Progenitor cell of endocrine pancreas (in vitro differentiated cells): ENCODE measurements around the gene GPRC6A. TPM values are rescaled to one million over a fixed set of nuclear protein-coding genes. Genes with fewer than 3 reads are reported as not detected.
A peak's percentile ranks its signal among the peaks of the same experiment; 100 is the strongest.

Experiments
- DNase-seq: peaks from one replicate; pipeline ENCODE4 v3.0.0; 2021; ENCODE audit warnings: low spot score; ENCODE audit not compliant: unreplicated experiment
- H3K27ac Mint-ChIP-seq: 2 replicates; pipeline ENCODE4 v1.8.0; 2021; ENCODE audit warnings: mild to moderate bottlenecking, moderate library complexity, mixed read lengths
- H3K27me3 Mint-ChIP-seq: 2 replicates; pipeline ENCODE4 v1.8.0; 2021; ENCODE audit warnings: mixed read lengths
- H3K36me3 Mint-ChIP-seq: 2 replicates; pipeline ENCODE4 v1.8.0; 2022; ENCODE audit warnings: mixed read lengths; ENCODE audit not compliant: insufficient read depth
- H3K4me1 Mint-ChIP-seq: 2 replicates; pipeline ENCODE4 v1.8.0; 2021; ENCODE audit warnings: low read depth, mixed read lengths
- H3K4me3 Mint-ChIP-seq: 2 replicates; pipeline ENCODE4 v1.8.0; 2021; ENCODE audit warnings: low read depth, mild to moderate bottlenecking, moderate library complexity, mixed read lengths
- H3K9me3 Mint-ChIP-seq: 2 replicates; pipeline ENCODE4 v1.8.0; 2021; ENCODE audit warnings: low read depth, mixed read lengths
- CTCF ChIP-seq: fragments of 200-600 bp; sonication (generic); IDR thresholded peaks from one replicate; pipeline ENCODE4 v1.5.0; 2021; ENCODE audit warnings: antibody characterized with exemption, mild to moderate bottlenecking; ENCODE audit not compliant: unreplicated experiment
- total RNA-seq: library from RNA; stranded (reverse); gene quantifications from 2 replicates; pipeline ENCODE4 v1.2.1, GENCODE V29; 2021

GPRC6A gene
- total RNA-seq, 1 donor from 2014 or later = not detected

DNA sequence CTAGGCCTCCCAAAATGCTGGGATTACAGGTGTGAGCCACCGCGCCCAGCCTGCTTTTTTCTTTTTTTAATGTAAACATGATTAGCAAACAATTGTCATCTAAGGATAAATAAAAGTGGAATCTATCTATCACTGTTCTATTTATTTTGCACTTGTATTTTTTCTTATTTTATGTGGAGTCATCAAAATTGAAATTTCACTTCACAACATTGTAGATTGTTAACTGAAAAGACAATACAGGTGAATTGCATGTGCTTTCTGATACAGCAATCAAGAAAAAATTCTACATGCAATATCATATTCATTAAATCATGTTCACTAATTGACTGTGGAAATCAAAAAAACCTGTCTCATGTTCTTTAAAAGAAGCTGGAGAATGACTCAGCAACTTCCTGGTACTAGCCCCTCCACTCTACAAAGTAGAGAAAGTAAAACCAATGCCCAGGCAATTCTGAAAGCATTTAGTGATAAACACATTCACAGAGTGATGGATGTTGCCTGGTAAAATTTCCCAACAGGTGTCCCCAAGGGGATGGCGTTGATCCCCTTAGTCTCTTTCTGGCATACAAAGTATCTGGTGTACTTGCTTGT, 37.5 kb upstream of the GPRC6A start:
- DNase-seq = no peak
- Mint-ChIP-seq H3K27me3 (no peaks in the 10 kb centered on the region), H3K36me3 (no peaks in the 10 kb centered on the region), H3K4me3 (no peak overlapping the region), H3K27ac (no peak overlapping the region), H3K9me3 (peaks cover 7% of the 10 kb centered on the region), H3K4me1 (peaks cover 12% of the 10 kb centered on the region)
- no peak for TF ChIP-seq CTCF

- no peak for DNase-seq
- Mint-ChIP-seq H3K4me3 (no peak overlapping the region), H3K27me3 (no peaks in the 10 kb centered on the region), H3K36me3 (peaks cover 4% of the 10 kb centered on the region), H3K27ac (no peak overlapping the region), H3K4me1 (no peaks in the 10 kb centered on the region), H3K9me3 (peaks cover 23% of the 10 kb centered on the region)
- TF ChIP-seq CTCF = no peak
Measured at GRCh38 chr6:116859264-116859663, 30.4 kb upstream of the GPRC6A start.

DNA sequence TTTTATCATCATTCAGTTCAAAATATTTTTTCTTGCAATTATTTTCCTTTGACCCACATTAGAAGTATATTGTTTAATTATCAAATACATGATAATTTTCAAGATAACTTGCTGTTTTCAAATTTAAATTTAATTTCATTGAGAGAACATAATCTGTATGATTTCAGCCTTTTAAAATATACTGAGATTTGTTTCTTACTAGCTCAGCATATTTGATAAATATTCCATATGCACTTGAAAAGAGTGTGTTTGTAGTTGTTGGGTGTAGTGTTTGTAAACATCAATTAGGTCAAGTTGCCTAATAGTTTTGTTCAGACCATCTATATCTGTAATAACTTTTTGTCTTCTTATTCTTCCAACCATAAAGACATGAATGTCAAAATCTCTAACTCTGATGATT, 29.2 kb upstream of the GPRC6A start:
- Mint-ChIP-seq H3K27me3 (no peaks in the 10 kb centered on the region), H3K9me3 (peaks cover 33% of the 10 kb centered on the region), H3K36me3 (peaks cover 6% of the 10 kb centered on the region), H3K4me1 (no peaks in the 10 kb centered on the region), H3K27ac (no peak overlapping the region), H3K4me3 (no peak overlapping the region)
- no peak for TF ChIP-seq CTCF
- no peak for DNase-seq

DNA sequence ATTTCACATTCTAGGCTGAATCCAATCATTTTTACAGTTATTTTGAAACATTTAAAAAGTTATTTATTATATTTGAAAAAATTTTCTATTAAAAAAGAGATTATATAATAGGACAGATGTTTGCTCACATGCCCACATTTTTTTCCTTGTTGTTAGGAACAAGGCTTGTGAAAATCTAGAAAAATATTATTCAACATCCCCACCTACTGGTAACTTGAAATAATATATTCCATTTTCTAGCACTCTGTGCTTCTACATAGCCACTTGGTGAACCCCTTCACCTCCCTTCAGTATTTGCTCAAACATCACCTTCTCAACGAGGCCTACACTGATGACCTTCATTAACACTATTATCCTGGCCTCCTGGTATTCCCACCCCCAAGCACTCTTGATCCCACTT, 18.3 kb upstream of the GPRC6A start:
- Mint-ChIP-seq H3K27ac (no peak overlapping the region), H3K27me3 (no peaks in the 10 kb centered on the region), H3K4me1 (peaks cover 3% of the 10 kb centered on the region), H3K4me3 (no peak overlapping the region), H3K36me3 (no peaks in the 10 kb centered on the region), H3K9me3 (peaks cover 3% of the 10 kb centered on the region)
- no peak for DNase-seq
- TF ChIP-seq CTCF = peak; percentile 51

GRCh38 chr6:116842459-116842858, 13.6 kb upstream of the GPRC6A start:
- Mint-ChIP-seq H3K4me3 (no peak overlapping the region), H3K36me3 (no peaks in the 10 kb centered on the region), H3K27ac (no peak overlapping the region), H3K27me3 (no peaks in the 10 kb centered on the region), H3K9me3 (no peaks in the 10 kb centered on the region), H3K4me1 (peaks cover 3% of the 10 kb centered on the region)
- TF ChIP-seq CTCF = no peak
- DNase-seq = no peak
